HEK293 (cell line): ENCODE data around the gene HMCN1.

Source experiments
- CTCF ChIA-PET: fragments of 350-600 bp; formaldehyde crosslinking; extraction: SDS; loops from one replicate; lab custom pipeline; 2021; ENCODE audit warnings: antibody characterized with exemption; lab: Yijun Ruan, JAX
- POLR2A ChIA-PET: fragments of 300-600 bp; formaldehyde crosslinking; extraction: SDS; loops from one replicate; lab custom pipeline; 2020; ENCODE audit warnings: antibody characterized with exemption, inconsistent platforms; lab: Yijun Ruan, JAX
- H3K27ac ChIP-seq: fragments of 200-500 bp; sonication (Bioruptor generic); 2 replicates; pipeline ENCODE4 v1.5.1; 2014; ENCODE audit warnings: low read depth, low read length, control low read depth, inconsistent platforms; ENCODE audit errors: extremely low read depth
- H3K36me3 ChIP-seq, 2 experiments: fragments of 200-500 bp in 1 of 2; sonication (Bioruptor generic) in 1 of 2; 1 replicate in 1 of 2; 2 replicates in 1 of 2; pipeline ENCODE4 v1.5.1; 2014 to 2017; ENCODE audit warnings: inconsistent platforms in 2 of 2, low read length in 2 of 2; ENCODE audit not compliant: control insufficient read depth in 2 of 2, insufficient read depth in 1 of 2
- H3K4me1 ChIP-seq: fragments of 200-500 bp; sonication (Bioruptor generic); 2 replicates; pipeline ENCODE4 v1.5.1; 2014; ENCODE audit warnings: mild to moderate bottlenecking, low read length, inconsistent platforms; ENCODE audit not compliant: control insufficient read depth, insufficient read depth
- H3K4me3 ChIP-seq: 2 replicates; pipeline ENCODE4 v1.5.1; 2011; ENCODE audit warnings: low read depth, mild to moderate bottlenecking, control low read depth, low read length, moderate library complexity
- H3K9me3 ChIP-seq: fragments of 200-500 bp; sonication (Bioruptor generic); 2 replicates; pipeline ENCODE4 v1.5.1; 2014; ENCODE audit warnings: low read depth, low read length, inconsistent platforms; ENCODE audit not compliant: control insufficient read depth, insufficient read depth
- EGR2 ChIP-seq: fragments of 450-650 bp; formaldehyde crosslinking; IDR thresholded peaks from 2 replicates; pipeline ENCODE4 v1.5.1; 2016; ENCODE audit warnings: low read depth, missing biosample characterization, missing genetic modification characterization
- GFI1B ChIP-seq: fragments of 450-650 bp; formaldehyde crosslinking; IDR thresholded peaks from 2 replicates; pipeline ENCODE4 v1.5.1; 2016; ENCODE audit warnings: missing biosample characterization, missing genetic modification characterization
- GLIS2 ChIP-seq: fragments of 450-650 bp; formaldehyde crosslinking; IDR thresholded peaks from 2 replicates; pipeline ENCODE4 v1.5.1; 2016; ENCODE audit warnings: missing biosample characterization, missing genetic modification characterization
- HOXD13 ChIP-seq: sonication (generic); formaldehyde crosslinking; IDR thresholded peaks from 2 replicates; pipeline ENCODE4 v1.8.0; 2022; ENCODE audit warnings: missing genetic modification reagents, borderline replicate concordance
- KLF7 ChIP-seq: fragments of 450-650 bp; formaldehyde crosslinking; IDR thresholded peaks from 2 replicates; pipeline ENCODE4 v1.5.1; 2016; ENCODE audit warnings: missing biosample characterization, missing genetic modification characterization, borderline replicate concordance
- MZF1 ChIP-seq: fragments of 450-650 bp; formaldehyde crosslinking; IDR thresholded peaks from 2 replicates; pipeline ENCODE4 v1.5.1; 2017; ENCODE audit warnings: missing biosample characterization, missing genetic modification characterization, borderline replicate concordance
- REPIN1 ChIP-seq: fragments of 450-650 bp; formaldehyde crosslinking; IDR thresholded peaks from 2 replicates; pipeline ENCODE4 v1.5.1; 2017; ENCODE audit warnings: missing biosample characterization, missing genetic modification characterization, low read depth
- YY2 ChIP-seq: fragments of 450-650 bp; formaldehyde crosslinking; IDR thresholded peaks from 2 replicates; pipeline ENCODE4 v1.5.1; 2016; ENCODE audit warnings: missing biosample characterization, missing genetic modification characterization
- ZBTB17 ChIP-seq: fragments of 450-650 bp; formaldehyde crosslinking; IDR thresholded peaks from 2 replicates; pipeline ENCODE4 v1.5.1; 2016; ENCODE audit warnings: missing biosample characterization, missing genetic modification characterization
- ZBTB6 ChIP-seq: fragments of 450-650 bp; formaldehyde crosslinking; IDR thresholded peaks from 2 replicates; pipeline ENCODE4 v1.5.1; 2017; ENCODE audit warnings: missing biosample characterization, missing genetic modification characterization
- ZNF16 ChIP-seq: fragments of 450-650 bp; formaldehyde crosslinking; IDR thresholded peaks from 2 replicates; pipeline ENCODE4 v1.5.1; 2016; ENCODE audit warnings: low read depth, missing biosample characterization, missing genetic modification characterization
- ZNF292 ChIP-seq: fragments of 450-650 bp; formaldehyde crosslinking; IDR thresholded peaks from 2 replicates; pipeline ENCODE4 v1.5.1; 2016; ENCODE audit warnings: low read depth, missing biosample characterization, missing genetic modification characterization, borderline replicate concordance
- ZNF311 ChIP-seq: fragments of 450-650 bp; formaldehyde crosslinking; IDR thresholded peaks from 2 replicates; pipeline ENCODE4 v1.5.1; 2017; ENCODE audit warnings: missing biosample characterization, missing genetic modification characterization, borderline replicate concordance
- ZNF529 ChIP-seq: fragments of 450-650 bp; formaldehyde crosslinking; IDR thresholded peaks from 2 replicates; pipeline ENCODE4 v1.5.1; 2017; ENCODE audit warnings: missing genetic modification characterization, missing biosample characterization; ENCODE audit not compliant: insufficient replicate concordance
- ZNF629 ChIP-seq: fragments of 450-650 bp; formaldehyde crosslinking; IDR thresholded peaks from 2 replicates; pipeline ENCODE4 v1.5.1; 2017; ENCODE audit warnings: missing biosample characterization, missing genetic modification characterization
- ZNF654 ChIP-seq: fragments of 450-650 bp; formaldehyde crosslinking; IDR thresholded peaks from 2 replicates; pipeline ENCODE4 v1.5.1; 2016; ENCODE audit warnings: low read depth, missing biosample characterization, missing genetic modification characterization
- ZNF670 ChIP-seq: fragments of 450-650 bp; formaldehyde crosslinking; IDR thresholded peaks from 2 replicates; pipeline ENCODE4 v1.5.1; 2016; ENCODE audit warnings: missing biosample characterization, missing genetic modification characterization, low read depth
- ZNF791 ChIP-seq: fragments of 450-650 bp; formaldehyde crosslinking; IDR thresholded peaks from 2 replicates; pipeline ENCODE4 v1.5.1; 2016; ENCODE audit warnings: missing biosample characterization, missing genetic modification characterization
- ZNF843 ChIP-seq: fragments of 450-650 bp; formaldehyde crosslinking; IDR thresholded peaks from 2 replicates; pipeline ENCODE4 v1.5.1; 2016; ENCODE audit warnings: missing biosample characterization, missing genetic modification characterization
- ZSCAN5A ChIP-seq: fragments of 450-650 bp; formaldehyde crosslinking; IDR thresholded peaks from 2 replicates; pipeline ENCODE4 v1.5.1; 2016; ENCODE audit warnings: missing biosample characterization, missing genetic modification characterization
- TF ChIP-seq, protein P1 (sequence below): fragments of 450-650 bp; formaldehyde crosslinking; IDR thresholded peaks from 2 replicates; pipeline ENCODE4 v1.5.1; 2016; ENCODE audit warnings: missing biosample characterization, missing genetic modification characterization

HMCN1 gene

DNA sequence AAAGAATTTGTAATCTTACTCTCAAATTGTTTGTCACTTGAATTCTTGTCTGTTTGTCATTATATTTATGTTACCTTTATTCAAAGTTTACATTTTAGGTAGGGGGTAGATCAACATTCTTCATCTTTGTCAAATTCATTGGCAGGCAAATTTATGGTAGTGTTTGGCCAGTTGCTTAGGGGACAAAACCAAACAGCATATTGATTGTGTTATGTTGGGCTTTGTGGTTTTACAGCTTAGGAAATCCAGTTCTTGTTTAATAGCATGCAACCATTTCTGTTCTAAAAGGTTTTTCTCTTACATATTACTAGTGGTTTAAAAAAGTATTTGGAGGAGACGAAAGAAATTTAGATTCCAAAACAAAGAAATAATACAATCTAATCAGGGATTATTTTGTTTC, 91.4 kb downstream of the HMCN1 start (continued):
- TF ChIP-seq ZBTB6 (tag by site-specific recombination) (no peak), ZNF529 (tag by site-specific recombination) (no peak), ZBTB17 (tag by site-specific recombination) (no peak)

DNA sequence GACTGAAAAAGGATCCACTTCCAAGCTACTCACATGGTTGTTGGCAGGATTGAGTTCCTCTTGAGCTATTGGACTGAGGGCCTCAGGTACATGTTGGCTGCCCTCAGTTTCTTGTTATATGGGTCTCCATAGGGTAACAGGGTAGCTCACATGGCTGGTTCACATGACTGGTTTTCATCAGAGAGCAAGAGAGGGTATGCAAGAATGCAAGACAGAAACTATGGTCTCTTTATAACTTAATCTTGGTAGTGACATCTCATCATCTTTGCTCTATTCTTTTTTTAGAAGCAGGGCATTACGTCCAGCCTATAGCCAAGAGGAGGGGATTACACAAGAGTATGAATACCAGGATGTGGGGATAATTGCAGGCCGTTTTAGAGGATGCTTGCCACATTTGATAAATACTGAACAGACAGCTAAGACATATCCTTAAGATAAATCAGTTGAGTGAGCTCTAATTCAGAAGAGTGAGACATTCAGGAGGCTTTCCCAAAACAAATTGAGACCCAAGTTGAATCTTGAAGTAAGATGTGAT, 100.2 kb downstream of the HMCN1 start:
- Histone ChIP-seq H3K9me3 (no peaks in the 10 kb centered on the region), H3K36me3 (no peaks in the 10 kb centered on the region), H3K27ac (no peak overlapping the region), H3K4me1 (no peaks in the 10 kb centered on the region), H3K4me3 (no peak overlapping the region)
- ChIA-PET CTCF (no interaction called here), POLR2A (no interaction called here)
- TF ChIP-seq ZNF791: no peak
- peak; percentile 17; the same call in 1 of the 2 replicates for TF ChIP-seq MZF1 (tag by site-specific recombination)

DNA sequence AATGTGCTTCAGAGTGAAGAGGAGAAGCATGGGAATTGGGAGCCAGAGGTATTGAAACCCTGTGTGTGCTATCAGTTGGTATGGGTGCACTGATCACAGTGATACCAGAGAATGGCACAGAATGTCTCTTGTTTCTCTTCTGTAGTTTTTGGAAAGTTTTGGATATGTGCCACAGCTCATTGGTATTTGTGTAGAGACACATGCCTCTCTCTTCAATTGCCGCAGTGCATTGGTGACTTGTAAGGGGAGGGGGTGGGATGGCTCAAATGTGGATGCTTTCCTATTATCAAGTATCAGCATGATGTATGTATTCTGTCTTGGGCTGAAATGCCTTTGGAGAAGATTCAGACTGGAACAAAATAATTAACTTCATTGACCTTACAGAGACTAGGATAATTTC, 101.0 kb downstream of the HMCN1 start:
- no peaks in the 10 kb centered on the region for H3K36me3 ChIP-seq
- H3K4me1 ChIP-seq: no peaks in the 10 kb centered on the region
- ChIA-PET POLR2A (no interaction called here), CTCF (no interaction called here)
- no peak overlapping the region for H3K27ac ChIP-seq
- TF ChIP-seq ZNF16 (no peak), ZSCAN5A (tag by site-specific recombination) (no peak), ZNF843 (no peak), KLF7 (tag by site-specific recombination) (no peak), ZNF791 (no peak), GLIS2 (tag by site-specific recombination) (no peak), ZNF654 (tag by site-specific recombination) (no peak), REPIN1 (tag by site-specific recombination) (no peak), ZNF629 (no peak), ZNF311 (tag by site-specific recombination) (no peak), ZNF670 (tag by site-specific recombination) (no peak), ZNF292 (tag by site-specific recombination) (no peak), YY2 (tag by site-specific recombination) (no peak), EGR2 (tag by site-specific recombination) (no peak), GFI1B (tag by site-specific recombination) (no peak), HOXD13 (no peak)
- TF ChIP-seq, protein P1, sequence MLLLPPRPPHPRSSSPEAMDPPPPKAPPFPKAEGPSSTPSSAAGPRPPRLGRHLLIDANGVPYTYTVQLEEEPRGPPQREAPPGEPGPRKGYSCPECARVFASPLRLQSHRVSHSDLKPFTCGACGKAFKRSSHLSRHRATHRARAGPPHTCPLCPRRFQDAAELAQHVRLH (tag by site-specific recombination): no peak
- no peak overlapping the region for H3K4me3 ChIP-seq
- no peaks in the 10 kb centered on the region for H3K9me3 ChIP-seq
